T-helper 17 cell (primary cell): ENCODE results near the gene ITGB6. TPM values are rescaled to one million over a fixed set of nuclear protein-coding genes. Genes with fewer than 3 reads are reported as not detected.
A peak's percentile ranks its signal among the peaks of the same experiment; 100 is the strongest.

Source experiments
- ATAC-seq: fragments of 150-1000 bp; cut with Tn5 transposase; 2 replicates; pipeline ENCODE4 v1.10.0; 2021; ENCODE audit warnings: mild to moderate bottlenecking, moderate library complexity
- DNase-seq, 3 donors: peaks; one replicate each; pipeline versions ENCODE4 v3.0.0 to v3.0.0-alpha.2; 2020 to 2021
- H3K9me3 ChIP-seq: one replicate; pipeline ENCODE4 v1.7.0; 2013; ENCODE audit warnings: low read length, mild to moderate bottlenecking; ENCODE audit not compliant: control insufficient read depth, poor library complexity, severe bottlenecking
- H3K27ac Mint-ChIP-seq: one replicate; pipeline ENCODE4 v1.8.0; 2022; ENCODE audit warnings: mild to moderate bottlenecking, moderate library complexity, mixed read lengths
- H3K27me3 Mint-ChIP-seq: one replicate; pipeline ENCODE4 v1.8.0; 2022; ENCODE audit warnings: mixed read lengths
- H3K36me3 Mint-ChIP-seq: one replicate; pipeline ENCODE4 v1.8.0; 2022; ENCODE audit warnings: low read depth, mixed read lengths
- H3K4me1 Mint-ChIP-seq: one replicate; pipeline ENCODE4 v1.8.0; 2022; ENCODE audit warnings: mild to moderate bottlenecking, mixed read lengths
- H3K4me3 Mint-ChIP-seq: one replicate; pipeline ENCODE4 v1.8.0; 2022; ENCODE audit warnings: mild to moderate bottlenecking, moderate library complexity, mixed read lengths
- total RNA-seq, 4 donors: library from RNA in 2 of 4; stranded (reverse) in 2 of 4; gene quantifications; one replicate each; pipeline ENCODE4 v1.2.3 and lab custom pipeline; 2022 to 2026

The ITGB6 gene
- total RNA-seq, 2 donors from 2014 or later = not detected

DNA sequence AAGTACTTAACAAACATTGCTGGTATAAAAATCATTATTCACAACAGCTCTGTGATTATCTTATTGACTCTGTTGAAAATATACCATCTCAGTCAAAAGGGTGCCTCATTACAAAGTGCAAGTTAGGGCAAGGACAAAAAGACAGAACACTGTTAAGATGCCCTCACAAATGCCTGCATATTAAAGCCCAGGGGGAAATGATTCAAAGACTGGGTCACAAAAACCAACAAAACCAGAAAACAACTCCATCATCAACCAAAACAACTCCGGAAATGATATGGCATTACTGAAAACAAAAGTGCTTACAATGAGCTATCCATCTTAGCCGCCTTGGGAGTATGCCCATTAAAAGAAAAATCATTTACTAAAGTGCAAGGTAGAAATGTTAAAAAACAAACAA lies 147.5 kb downstream of the ITGB6 start:
- peaks cover 43% of the 10 kb centered on the region for H3K27me3 Mint-ChIP-seq
- peaks cover 5% of the 10 kb centered on the region for H3K36me3 Mint-ChIP-seq
- ATAC-seq = no peak

DNA sequence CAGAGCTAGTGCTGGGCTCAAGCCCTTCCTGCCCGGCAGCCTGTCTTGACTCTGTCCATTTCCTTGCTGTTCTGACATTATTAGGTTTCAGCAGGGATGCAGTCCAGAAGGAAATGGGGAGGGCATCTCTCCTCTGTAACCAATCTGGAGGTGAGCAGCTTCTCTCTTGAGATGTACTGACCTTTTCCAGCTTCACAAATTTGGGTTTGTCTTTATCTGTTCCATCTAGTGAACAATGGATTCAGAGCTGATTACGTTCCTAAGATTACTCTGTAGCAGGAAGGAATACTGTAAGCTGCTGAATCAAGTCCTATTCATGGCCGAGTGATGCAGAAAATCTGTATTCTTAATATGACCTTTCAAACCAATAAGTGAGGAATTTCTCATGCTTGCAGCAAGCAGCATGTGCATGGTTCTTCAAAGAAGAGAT lies 148.7 kb downstream of the ITGB6 start:
- DNase-seq (no peak), ATAC-seq (no peak)
- Mint-ChIP-seq H3K4me3 (no peak overlapping the region), H3K4me1 (peaks cover 11% of the 10 kb centered on the region), H3K36me3 (peaks cover 3% of the 10 kb centered on the region), H3K27ac (no peak overlapping the region), H3K27me3 (peaks cover 32% of the 10 kb centered on the region)
- no peaks in the 10 kb centered on the region for H3K9me3 ChIP-seq

More for the DNA sequence above, 147.5 kb downstream of the ITGB6 start:
- Mint-ChIP-seq H3K4me3 (no peak overlapping the region), H3K4me1 (peaks cover 11% of the 10 kb centered on the region), H3K27ac (peak overlapping the region; percentile 22)
- no peaks in the 10 kb centered on the region for H3K9me3 ChIP-seq
- no peak for DNase-seq

DNA sequence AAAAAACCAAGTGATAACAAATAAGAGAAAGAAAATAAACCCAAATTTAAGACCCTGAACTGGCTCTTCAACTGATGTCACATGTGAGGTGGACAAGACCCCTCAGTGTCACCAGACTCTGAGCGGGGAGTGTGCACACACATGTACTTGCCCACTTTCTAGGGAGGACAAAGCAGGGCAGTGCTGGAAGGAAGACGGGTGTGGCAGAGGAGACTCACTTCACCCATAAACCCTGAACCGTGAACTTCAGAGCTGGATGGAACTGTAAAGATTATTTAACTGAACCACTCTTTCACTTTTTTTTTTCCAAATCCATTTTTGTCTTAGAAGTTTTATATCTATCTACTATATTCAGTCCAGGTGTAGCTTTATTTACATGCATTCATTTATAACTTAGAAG lies 149.9 kb downstream of the ITGB6 start:
- H3K4me1 Mint-ChIP-seq = peaks cover 11% of the 10 kb centered on the region
- peaks cover 3% of the 10 kb centered on the region for H3K36me3 Mint-ChIP-seq
- H3K9me3 ChIP-seq = no peaks in the 10 kb centered on the region
- ATAC-seq (no peak), DNase-seq (no peak)
- peaks cover 37% of the 10 kb centered on the region for H3K27me3 Mint-ChIP-seq
- no peak overlapping the region for H3K27ac Mint-ChIP-seq
- no peak overlapping the region for H3K4me3 Mint-ChIP-seq

Other genes with a start within 250 kb of the ITGB6 start
- gene PLA2R1, start 137.7 kb downstream of the ITGB6 start, total RNA-seq = not detected